BE2C (cell line): ENCODE data around the gene SMG6.

ENCODE experiments used
- DNase-seq: peaks from one replicate; pipeline ENCODE4 v3.0.0-alpha.2; 2020
- H3K27me3 ChIP-seq: fragments of 250-450 bp; sonication (Bioruptor Pico); 2 replicates; pipeline ENCODE4 v1.5.1; 2020; ENCODE audit warnings: mild to moderate bottlenecking
- H3K36me3 ChIP-seq: fragments of 250-450 bp; sonication (Bioruptor Pico); 2 replicates; pipeline ENCODE4 v1.5.1; 2020; ENCODE audit warnings: mild to moderate bottlenecking
- H3K4me1 ChIP-seq: fragments of 250-450 bp; sonication (Bioruptor Pico); 2 replicates; pipeline ENCODE4 v1.5.1; 2020
- H3K4me3 ChIP-seq: 2 replicates; pipeline ENCODE4 v1.5.1; 2011; ENCODE audit warnings: low read depth, low read length
- H3K9me3 ChIP-seq: fragments of 250-450 bp; sonication (Bioruptor Pico); 2 replicates; pipeline ENCODE4 v1.5.1; 2020
- CTCF ChIP-seq: IDR thresholded peaks from 2 replicates; pipeline ENCODE4 v1.5.1; 2012; ENCODE audit warnings: mild to moderate bottlenecking, low read depth, low read length

The SMG6 gene

GRCh38 chr17:2028737-2029136 lies 274.8 kb downstream of the SMG6 start:
- Histone ChIP-seq H3K9me3 (no peaks in the 10 kb centered on the region), H3K27me3 (peaks cover 22% of the 10 kb centered on the region), H3K4me1 (peaks cover 6% of the 10 kb centered on the region; the same call in 1 of the 2 replicates), H3K4me3 (no peak overlapping the region), H3K36me3 (no peaks in the 10 kb centered on the region)
- no peak for TF ChIP-seq CTCF
- no peak for DNase-seq

- no peak for TF ChIP-seq CTCF
- Histone ChIP-seq H3K36me3 (no peaks in the 10 kb centered on the region), H3K9me3 (no peaks in the 10 kb centered on the region), H3K27me3 (peaks cover 23% of the 10 kb centered on the region), H3K4me3 (no peak overlapping the region), H3K4me1 (peaks cover 6% of the 10 kb centered on the region; the same call in 1 of the 2 replicates)
- peak; percentile 45 for DNase-seq
Observed at GRCh38 chr17:2028234-2028614, 275.4 kb downstream of the SMG6 start.

GRCh38 chr17:2027528-2028233 lies 275.9 kb downstream of the SMG6 start:
- peaks cover 6% of the 10 kb centered on the region; the same call in 1 of the 2 replicates for H3K4me1 ChIP-seq
- DNase-seq, result no peak
- H3K36me3 ChIP-seq, result no peaks in the 10 kb centered on the region
- no peak overlapping the region for H3K4me3 ChIP-seq
- TF ChIP-seq CTCF, result no peak
- H3K27me3 ChIP-seq, result peaks cover 23% of the 10 kb centered on the region
- no peaks in the 10 kb centered on the region for H3K9me3 ChIP-seq

GRCh38 chr17:2025622-2026309 lies 277.8 kb downstream of the SMG6 start:
- peak; percentile 69 for TF ChIP-seq CTCF
- H3K36me3 ChIP-seq, result no peaks in the 10 kb centered on the region
- H3K9me3 ChIP-seq, result no peaks in the 10 kb centered on the region
- H3K4me3 ChIP-seq, result peak overlapping the region; percentile 55
- H3K4me1 ChIP-seq, result peaks cover 6% of the 10 kb centered on the region; the same call in 1 of the 2 replicates
- DNase-seq, result peak; percentile 76
- H3K27me3 ChIP-seq, result peaks cover 23% of the 10 kb centered on the region

- Histone ChIP-seq H3K4me3 (peak within 1 kb of the TSS; percentile 55), H3K36me3 (no peaks in the 10 kb centered on the region), H3K4me1 (peaks cover 6% of the 10 kb centered on the region; the same call in 1 of the 2 replicates), H3K9me3 (no peaks in the 10 kb centered on the region), H3K27me3 (peaks cover 23% of the 10 kb centered on the region)
- peak; percentile 38 for DNase-seq
- no peak for TF ChIP-seq CTCF
Observed at GRCh38 chr17:2025220-2025621, 278.4 kb downstream of the SMG6 start, which contains the start of gene RTN4RL1. TSS of gene RTN4RL1 (minus strand) at chr17:2025334. CDS start at chr17:2024865, 469 bp downstream.

- H3K4me3 ChIP-seq, result no peak overlapping the region
- DNase-seq, result no peak
- H3K27me3 ChIP-seq, result peaks cover 23% of the 10 kb centered on the region
- TF ChIP-seq CTCF, result no peak
- H3K9me3 ChIP-seq, result no peaks in the 10 kb centered on the region
- no peaks in the 10 kb centered on the region for H3K36me3 ChIP-seq
- peaks cover 6% of the 10 kb centered on the region; the same call in 1 of the 2 replicates for H3K4me1 ChIP-seq
Observed at GRCh38 chr17:2024572-2025219, 278.9 kb downstream of the SMG6 start.
